HG03095 (cell line): Measurements from ENCODE around the gene PTPRU.

Experiments
- ATAC-seq: cut with Tn5 transposase; IDR thresholded peaks from one replicate; pipeline ENCODE4 v1.9.1; 2021; ENCODE audit warnings: moderate library complexity; ENCODE audit not compliant: unreplicated experiment

Gene PTPRU

GRCh38 chr1:29259802-29260441 lies 23.6 kb downstream of the PTPRU start:
- ATAC-seq: no peak

- ATAC-seq: no peak
Observed at GRCh38 chr1:29260531-29260930, 24.2 kb downstream of the PTPRU start.

- ATAC-seq: no peak
Observed at GRCh38 chr1:29264773-29265389, 28.6 kb downstream of the PTPRU start.

GRCh38 chr1:29266912-29267311 lies 30.6 kb downstream of the PTPRU start:
- ATAC-seq: no peak

GRCh38 chr1:29267321-29268070 lies 31.2 kb downstream of the PTPRU start:
- ATAC-seq: no peak

- no peak for ATAC-seq
Observed at GRCh38 chr1:29269382-29269781, 33.1 kb downstream of the PTPRU start.

- ATAC-seq: no peak
Observed at GRCh38 chr1:29270929-29271521, 34.7 kb downstream of the PTPRU start.

- ATAC-seq: no peak
Observed at GRCh38 chr1:29271724-29272123, 35.4 kb downstream of the PTPRU start.

- ATAC-seq: no peak
Observed at GRCh38 chr1:29272147-29272907, 36.0 kb downstream of the PTPRU start.

GRCh38 chr1:29275435-29275834 lies 39.1 kb downstream of the PTPRU start:
- ATAC-seq: no peak

GRCh38 chr1:29278124-29278523 lies 41.8 kb downstream of the PTPRU start:
- ATAC-seq: no peak

GRCh38 chr1:29279406-29279805 lies 43.1 kb downstream of the PTPRU start:
- no peak for ATAC-seq

- ATAC-seq: no peak
Observed at GRCh38 chr1:29279951-29280391, 43.6 kb downstream of the PTPRU start.

- no peak for ATAC-seq
Observed at GRCh38 chr1:29280409-29281131, 44.2 kb downstream of the PTPRU start.

GRCh38 chr1:29281571-29281970 lies 45.2 kb downstream of the PTPRU start:
- ATAC-seq: no peak

- ATAC-seq: no peak
Observed at GRCh38 chr1:29282135-29282923, 46.0 kb downstream of the PTPRU start.

GRCh38 chr1:29282924-29283803 lies 46.8 kb downstream of the PTPRU start:
- no peak for ATAC-seq

- no peak for ATAC-seq
Observed at GRCh38 chr1:29283804-29284195, 47.5 kb downstream of the PTPRU start.
